GM18867 (cell line): ENCODE data around the gene HES6.

Experiments
- ATAC-seq: cut with Tn5 transposase; IDR thresholded peaks from one replicate; pipeline ENCODE4 v1.9.1; 2021; ENCODE audit warnings: mild to moderate bottlenecking, moderate library complexity; ENCODE audit not compliant: unreplicated experiment

HES6 gene

GRCh38 chr2:238255151-238255551, 15.3 kb upstream of the HES6 start:
- ATAC-seq, result no peak

GRCh38 chr2:238254095-238254723, 14.4 kb upstream of the HES6 start:
- no peak for ATAC-seq

- ATAC-seq, result no peak
Observed at GRCh38 chr2:238252766-238253630, 13.2 kb upstream of the HES6 start.

GRCh38 chr2:238251986-238252385, 12.1 kb upstream of the HES6 start:
- no peak for ATAC-seq

- ATAC-seq, result no peak
Observed at GRCh38 chr2:238251331-238251730, 11.5 kb upstream of the HES6 start.

GRCh38 chr2:238250896-238251295, 11.1 kb upstream of the HES6 start:
- ATAC-seq, result no peak

GRCh38 chr2:238247841-238248453, 8.1 kb upstream of the HES6 start:
- no peak for ATAC-seq

GRCh38 chr2:238247002-238247822, 7.4 kb upstream of the HES6 start:
- no peak for ATAC-seq

- ATAC-seq, result no peak
Observed at GRCh38 chr2:238244151-238244550, 4.3 kb upstream of the HES6 start.

- no peak for ATAC-seq
Observed at GRCh38 chr2:238243496-238244076, 3.7 kb upstream of the HES6 start.

GRCh38 chr2:238242731-238243495, 3.1 kb upstream of the HES6 start:
- ATAC-seq, result no peak

- no peak for ATAC-seq
Observed at GRCh38 chr2:238241970-238242369, 2.1 kb upstream of the HES6 start.

GRCh38 chr2:238240757-238241711, 1.2 kb upstream of the HES6 start:
- ATAC-seq, result no peak

GRCh38 chr2:238239543-238239862, 335 bp downstream of the HES6 start:
- ATAC-seq, result peak; percentile 9

GRCh38 chr2:238238766-238239542, 884 bp downstream of the HES6 start:
- peak; percentile 7 for ATAC-seq

GRCh38 chr2:238238311-238238765, 1.5 kb downstream of the HES6 start:
- no peak for ATAC-seq

GRCh38 chr2:238237431-238238135, 2.3 kb downstream of the HES6 start:
- ATAC-seq, result no peak

GRCh38 chr2:238236571-238236970, 3.3 kb downstream of the HES6 start:
- ATAC-seq, result no peak
